HG03064 (cell line): ENCODE data around the gene SMARCA5.
"Not testable (repeated sequence)": the region's sequence is repeated elsewhere in the genome, so short reads cannot be mapped to it uniquely, and the experiment has no call there.

Experiments
- ATAC-seq: cut with Tn5 transposase; IDR thresholded peaks from one replicate; pipeline ENCODE4 v1.9.1; 2021; ENCODE audit warnings: low read depth; ENCODE audit not compliant: unreplicated experiment

SMARCA5 gene, protein sequence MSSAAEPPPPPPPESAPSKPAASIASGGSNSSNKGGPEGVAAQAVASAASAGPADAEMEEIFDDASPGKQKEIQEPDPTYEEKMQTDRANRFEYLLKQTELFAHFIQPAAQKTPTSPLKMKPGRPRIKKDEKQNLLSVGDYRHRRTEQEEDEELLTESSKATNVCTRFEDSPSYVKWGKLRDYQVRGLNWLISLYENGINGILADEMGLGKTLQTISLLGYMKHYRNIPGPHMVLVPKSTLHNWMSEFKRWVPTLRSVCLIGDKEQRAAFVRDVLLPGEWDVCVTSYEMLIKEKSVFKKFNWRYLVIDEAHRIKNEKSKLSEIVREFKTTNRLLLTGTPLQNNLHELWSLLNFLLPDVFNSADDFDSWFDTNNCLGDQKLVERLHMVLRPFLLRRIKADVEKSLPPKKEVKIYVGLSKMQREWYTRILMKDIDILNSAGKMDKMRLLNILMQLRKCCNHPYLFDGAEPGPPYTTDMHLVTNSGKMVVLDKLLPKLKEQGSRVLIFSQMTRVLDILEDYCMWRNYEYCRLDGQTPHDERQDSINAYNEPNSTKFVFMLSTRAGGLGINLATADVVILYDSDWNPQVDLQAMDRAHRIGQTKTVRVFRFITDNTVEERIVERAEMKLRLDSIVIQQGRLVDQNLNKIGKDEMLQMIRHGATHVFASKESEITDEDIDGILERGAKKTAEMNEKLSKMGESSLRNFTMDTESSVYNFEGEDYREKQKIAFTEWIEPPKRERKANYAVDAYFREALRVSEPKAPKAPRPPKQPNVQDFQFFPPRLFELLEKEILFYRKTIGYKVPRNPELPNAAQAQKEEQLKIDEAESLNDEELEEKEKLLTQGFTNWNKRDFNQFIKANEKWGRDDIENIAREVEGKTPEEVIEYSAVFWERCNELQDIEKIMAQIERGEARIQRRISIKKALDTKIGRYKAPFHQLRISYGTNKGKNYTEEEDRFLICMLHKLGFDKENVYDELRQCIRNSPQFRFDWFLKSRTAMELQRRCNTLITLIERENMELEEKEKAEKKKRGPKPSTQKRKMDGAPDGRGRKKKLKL

DNA sequence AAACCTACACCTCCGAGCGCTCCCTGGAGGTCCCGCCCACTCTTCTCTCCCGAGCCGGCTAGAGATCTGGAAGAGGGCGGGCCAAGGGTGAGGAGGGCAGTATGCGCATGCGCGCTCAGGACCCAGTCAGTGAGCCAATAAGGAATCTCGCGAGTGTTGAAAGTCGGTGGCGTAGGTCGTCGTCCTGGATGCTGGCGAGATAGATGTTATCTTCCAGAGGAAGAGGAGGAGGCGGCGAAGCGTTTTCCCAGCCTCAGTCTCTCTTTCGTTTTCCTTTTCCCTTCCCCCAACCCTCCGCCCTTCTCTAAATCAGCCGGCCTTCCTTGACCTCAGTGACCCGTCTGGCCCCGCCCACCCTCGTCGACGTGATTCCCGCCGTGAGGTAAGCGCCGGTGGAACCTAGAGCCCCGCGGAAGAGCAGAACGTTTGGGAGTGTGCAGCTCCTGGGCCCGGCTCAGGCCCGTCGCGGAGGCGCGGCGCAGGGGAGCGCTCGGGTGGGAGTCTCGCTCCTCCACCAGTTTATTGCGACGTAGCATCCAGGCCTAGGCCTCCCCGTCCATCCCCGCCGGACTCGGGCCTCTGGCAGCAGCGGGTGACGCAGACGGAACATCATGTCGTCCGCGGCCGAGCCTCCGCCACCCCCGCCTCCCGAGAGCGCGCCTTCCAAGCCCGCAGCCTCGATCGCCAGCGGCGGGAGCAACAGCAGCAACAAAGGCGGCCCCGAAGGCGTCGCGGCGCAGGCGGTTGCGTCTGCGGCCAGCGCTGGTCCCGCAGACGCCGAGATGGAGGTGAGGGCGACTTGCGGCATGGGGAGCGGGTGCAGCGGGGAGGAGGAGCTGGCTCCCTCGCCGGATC lies at the start of gene SMARCA5:
Gene SMARCA5, plus strand, starts transcription at position 389 of the 855 bp plus-strand sequence. Its CDS starts 223 bp downstream, at position 612.
- ATAC-seq = peak; percentile 89

DNA sequence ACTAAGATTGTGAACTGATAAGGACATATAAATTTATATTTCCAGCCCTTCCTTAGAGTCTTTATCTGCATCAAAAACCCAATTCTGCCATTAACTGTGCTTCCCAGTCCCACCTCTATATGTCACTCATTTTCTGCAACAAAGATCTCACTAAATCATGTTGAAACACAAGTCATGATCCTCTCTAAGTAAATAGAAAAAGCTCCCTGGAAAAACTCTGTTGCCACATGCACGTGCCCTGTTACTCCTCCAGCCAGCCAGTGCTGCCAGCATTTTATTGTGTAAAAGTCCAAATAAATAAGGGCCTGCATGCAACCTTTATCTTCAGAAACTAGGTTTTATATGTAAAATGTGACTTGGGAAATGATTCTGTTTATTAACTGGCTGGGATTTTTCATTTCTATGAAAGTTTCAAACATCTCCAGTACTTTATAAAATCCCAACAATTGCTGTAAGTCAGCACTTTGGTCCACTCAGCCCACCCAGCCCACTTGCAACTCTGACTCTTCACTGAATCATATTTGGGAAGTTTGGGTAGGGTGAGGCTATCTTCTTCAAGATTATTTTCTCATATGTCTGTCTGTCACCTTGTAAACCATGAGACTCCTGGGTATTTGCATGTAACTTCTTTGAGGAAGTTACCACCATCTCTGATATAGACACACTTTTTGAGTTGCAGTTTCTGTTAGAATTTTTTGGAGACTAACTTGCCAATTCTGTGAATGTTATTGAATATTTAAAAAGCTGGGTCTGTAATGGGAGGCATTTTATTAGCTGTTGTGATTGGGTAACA lies 40.0 kb upstream of the SMARCA5 start:
- no peak for ATAC-seq

DNA sequence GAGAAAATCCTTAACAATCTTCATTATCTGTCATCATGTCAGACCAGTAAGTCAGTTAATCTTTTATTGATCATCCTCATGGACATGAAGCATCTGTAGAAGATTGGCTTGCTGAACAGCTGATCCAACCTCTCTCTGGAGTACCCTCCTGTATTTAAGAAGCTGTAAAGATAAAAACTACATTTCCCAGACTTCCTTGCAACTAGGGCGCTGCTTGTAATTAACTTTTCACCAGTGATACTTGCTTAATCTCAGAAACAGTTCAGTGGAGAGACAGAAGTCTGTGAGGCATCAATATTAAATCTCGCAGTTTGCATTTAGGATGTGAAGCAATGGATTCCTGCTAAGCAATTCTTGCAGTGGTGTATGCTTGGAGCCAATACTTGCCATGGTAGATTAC lies 36.0 kb upstream of the SMARCA5 start:
- no peak for ATAC-seq

DNA sequence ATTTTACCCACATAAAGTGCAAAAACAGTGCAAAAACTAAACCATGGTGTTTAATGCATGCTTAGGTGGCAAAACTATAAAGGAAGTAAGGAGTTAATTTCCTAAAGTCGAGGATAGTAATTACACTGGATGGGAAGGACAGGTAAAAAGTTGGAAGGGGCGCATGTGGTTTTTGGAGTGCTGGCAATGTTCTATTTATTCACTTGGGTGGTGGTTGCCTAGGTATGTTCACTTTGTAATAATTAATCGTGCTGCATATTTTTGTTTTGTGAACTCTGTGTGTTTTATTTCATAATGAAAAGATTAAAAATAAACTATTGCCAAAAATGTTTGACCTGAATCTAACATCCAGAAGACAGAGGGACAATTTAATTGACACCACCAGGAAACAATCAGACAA lies 32.1 kb upstream of the SMARCA5 start:
- ATAC-seq = no peak

DNA sequence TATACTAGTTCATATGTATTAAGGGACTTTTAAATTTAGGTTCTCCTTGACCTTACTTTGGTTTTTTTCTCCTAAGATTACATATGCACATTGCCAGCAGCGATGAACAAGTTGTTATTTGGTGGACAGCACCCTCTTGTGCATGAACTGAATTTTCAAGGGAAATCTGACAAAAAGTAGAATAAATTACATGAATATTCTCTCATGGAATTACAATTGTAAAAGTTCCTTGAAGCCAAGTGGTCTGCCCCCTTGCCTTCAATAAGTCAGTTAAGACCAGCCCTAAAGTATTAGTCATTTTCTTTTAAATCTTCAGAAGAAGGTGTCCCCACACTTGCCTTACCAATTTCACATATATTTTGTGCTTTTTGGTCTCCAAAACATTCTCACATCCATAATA lies 30.7 kb upstream of the SMARCA5 start:
- no peak for ATAC-seq

DNA sequence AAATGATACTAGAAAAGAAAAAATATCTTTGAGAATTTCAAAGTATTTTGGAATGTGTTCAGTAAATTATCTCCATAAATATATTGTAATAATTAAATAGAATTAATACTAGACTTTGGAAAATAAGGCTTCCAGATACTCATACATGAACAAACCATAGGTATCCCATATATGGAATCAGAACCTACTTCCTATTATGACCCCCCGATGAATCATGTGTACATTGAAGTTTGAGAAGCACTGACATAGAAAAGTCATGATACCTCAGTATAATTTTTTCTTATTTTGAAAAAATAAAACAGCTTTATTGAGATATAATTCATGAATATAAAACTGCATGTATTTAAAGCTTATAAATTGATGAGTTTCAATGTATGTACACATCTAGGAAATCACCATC lies 27.2 kb upstream of the SMARCA5 start:
- no peak for ATAC-seq

DNA sequence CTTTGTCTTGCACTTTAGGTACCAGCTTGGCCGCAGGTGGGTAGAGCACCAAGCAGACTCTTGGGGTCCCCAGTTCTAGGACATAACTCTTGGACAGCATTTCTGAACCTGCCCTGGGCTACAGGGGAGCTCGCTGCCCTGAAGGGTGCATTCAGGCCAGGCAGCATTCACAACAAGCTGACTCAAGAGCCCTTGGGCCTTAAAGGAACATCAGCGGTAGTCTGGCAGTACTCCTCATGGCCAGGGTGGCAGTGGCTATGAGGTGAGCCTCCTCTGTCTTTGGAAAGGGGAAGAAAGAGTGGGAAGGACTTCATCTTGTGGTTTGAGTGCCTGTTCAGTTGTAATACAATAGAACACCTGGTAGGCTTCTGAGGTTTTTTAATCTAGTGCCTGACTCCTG lies 24.8 kb upstream of the SMARCA5 start:
- no peak for ATAC-seq

DNA sequence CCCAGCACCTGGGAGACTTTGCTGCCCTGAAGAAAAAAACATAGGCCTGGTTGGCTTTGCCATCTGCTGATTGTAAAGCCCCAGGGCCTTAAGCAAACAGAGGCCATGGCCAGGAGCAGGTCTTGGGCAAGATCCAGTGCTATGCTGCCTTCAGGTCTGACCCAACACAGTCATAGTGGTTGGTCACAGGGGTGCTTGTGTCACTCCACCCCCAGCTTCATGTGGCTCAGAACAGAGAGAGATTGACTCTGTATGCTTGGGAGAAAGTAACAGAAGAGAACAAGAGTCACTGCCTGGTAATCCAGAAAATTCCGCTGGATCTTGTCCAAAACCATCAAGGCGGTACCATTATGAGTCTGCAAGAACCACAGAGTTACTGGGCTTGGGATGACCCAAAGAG lies 24.4 kb upstream of the SMARCA5 start:
- no peak for ATAC-seq

DNA sequence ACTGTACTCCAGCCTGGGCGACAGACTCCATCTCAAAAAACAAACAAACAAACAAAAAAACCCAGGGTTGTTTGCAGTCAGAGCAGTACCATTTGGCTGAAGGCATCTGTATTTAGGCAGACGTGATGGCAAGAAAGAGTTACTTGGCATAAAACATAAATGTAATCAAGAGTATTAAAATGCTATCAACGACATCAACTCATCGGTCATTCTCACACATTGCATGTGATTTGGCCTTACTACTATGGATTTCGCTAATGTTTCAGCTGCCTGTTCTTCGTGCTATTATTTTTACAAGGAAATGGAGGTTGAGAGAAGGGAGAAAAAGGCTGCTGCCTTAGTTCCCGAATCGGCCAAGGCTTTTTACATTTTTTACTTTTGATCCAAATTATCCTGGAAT lies 15.5 kb upstream of the SMARCA5 start:
- no peak for ATAC-seq

DNA sequence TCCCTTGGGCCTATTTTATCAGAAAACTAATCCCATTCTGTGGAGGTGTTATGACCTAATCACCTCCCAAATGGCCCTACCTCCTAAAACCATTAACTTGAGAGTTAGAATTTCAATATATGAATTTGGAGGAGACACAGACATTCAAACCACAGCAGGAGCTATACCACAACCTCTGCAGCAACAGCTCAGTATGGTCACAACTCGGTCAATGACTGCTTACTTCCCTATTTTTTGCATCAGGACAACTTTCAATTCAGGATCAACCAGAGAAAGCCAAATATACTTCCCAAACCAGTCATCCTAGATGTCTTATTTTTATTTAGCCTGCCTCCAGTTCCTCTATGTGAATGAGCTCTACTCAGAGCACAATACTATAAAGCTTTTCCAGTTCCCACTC lies 11.3 kb upstream of the SMARCA5 start:
- ATAC-seq = no peak

DNA sequence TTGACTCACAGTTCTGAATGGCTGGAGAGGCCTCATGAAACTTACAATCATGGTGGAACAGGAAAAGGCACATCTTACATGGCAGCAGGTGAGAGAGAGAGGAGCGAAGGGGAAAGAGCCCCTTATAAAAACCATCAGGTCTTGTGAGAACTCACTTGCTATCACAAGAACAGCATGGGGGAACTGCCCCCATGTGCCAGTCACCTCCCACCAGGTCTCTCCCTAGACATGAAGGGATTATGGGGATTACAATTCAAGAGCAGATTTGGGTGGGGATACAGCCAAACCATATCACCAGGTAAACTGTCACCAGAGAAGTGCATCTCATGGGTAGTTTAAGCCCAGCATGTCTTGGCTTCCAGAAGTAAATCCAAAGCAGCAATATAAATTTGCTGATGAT lies 7.5 kb upstream of the SMARCA5 start:
- no peak for ATAC-seq

DNA sequence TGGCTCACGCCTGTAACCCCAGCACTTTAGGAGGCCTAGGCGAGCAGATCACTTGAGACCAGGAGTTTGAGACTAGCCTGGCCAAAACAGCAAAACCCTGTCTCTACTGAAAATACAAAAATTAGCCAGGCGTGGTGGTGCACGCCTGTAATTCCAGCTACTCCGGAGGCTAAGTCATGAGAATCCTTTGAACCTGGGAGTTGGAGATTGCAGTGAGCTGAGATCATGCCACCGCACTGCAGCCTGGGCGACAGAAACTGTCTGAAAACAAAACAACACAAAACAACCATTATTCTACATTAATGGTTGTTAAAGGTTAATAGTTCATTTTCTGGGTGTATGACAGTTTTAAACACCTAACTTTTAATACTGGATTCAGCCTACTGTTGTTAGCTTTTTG lies 1.6 kb upstream of the SMARCA5 start:
- ATAC-seq = no peak

DNA sequence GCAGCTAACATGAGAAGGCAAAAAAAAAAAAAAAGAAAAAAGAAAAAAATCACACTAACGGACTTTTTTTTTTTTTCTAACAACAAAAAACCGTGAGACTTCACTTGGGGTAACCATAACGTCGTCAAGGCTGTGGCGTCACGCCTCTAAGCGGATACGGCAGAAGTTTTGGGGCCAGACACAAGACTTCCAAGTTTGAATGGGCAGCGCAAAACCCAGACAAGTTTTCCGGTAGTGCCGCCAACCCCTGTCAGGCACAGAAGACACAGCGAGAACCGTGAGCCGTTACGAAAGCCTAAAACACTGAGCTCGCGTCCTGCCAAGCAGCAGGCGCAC lies 556 bp upstream of the SMARCA5 start:
- peak; percentile 30 for ATAC-seq

DNA sequence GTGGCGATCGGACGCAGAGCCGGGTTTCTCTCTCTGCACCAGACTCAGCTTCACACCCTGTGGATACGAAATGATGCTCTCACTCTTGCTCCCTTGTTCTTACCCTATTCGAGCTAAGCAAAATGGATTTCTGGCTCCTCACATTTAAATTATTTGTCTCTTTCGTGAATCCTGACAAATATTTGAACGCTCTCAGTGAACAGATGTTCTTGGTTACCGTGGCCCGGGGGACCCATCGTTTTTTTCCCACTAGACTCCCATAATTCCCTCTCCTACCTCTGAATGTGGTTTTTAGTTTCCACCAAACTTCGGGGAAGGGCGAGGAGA lies 630 bp downstream of the SMARCA5 start:
- ATAC-seq = no peak

DNA sequence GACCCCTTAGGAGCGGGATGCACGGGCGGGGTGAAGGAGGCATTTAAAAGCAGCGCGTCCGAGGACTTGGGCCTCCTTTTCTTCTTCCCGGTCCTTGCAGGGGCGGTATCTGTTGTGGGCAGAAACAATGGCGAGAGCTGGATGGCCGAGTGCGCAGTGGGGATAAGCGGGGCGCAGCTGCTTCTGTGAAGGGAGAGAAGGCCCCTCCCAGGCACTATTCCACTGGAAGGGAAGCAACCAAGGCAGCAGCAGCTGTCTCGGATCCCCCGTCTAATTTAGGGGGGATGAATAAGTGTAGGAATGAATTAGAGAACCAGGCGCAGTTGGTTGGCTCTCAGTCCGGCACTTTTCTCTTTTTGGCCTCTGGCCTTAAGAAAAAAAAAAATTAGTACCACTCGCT lies 995 bp downstream of the SMARCA5 start:
- ATAC-seq = no peak

DNA sequence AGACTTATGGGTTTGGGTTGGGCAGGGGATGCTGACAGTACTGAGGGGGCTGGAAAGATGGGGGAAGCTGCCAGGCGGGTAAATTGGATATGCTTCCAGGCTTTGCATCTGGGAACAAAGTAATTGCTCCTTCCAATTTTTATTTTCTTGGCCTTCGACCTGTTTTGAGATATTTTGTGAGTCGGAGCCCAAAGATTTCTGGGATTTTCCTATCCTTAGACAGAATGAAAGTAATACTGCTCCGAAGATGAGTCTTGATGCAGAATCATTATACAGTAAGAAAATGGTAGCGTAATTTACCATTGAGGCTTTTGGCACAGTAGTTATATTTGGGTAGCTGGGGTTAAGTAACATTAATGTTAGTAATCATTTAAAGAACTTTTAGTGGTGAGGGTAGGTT lies 1.4 kb downstream of the SMARCA5 start:
- no peak for ATAC-seq

DNA sequence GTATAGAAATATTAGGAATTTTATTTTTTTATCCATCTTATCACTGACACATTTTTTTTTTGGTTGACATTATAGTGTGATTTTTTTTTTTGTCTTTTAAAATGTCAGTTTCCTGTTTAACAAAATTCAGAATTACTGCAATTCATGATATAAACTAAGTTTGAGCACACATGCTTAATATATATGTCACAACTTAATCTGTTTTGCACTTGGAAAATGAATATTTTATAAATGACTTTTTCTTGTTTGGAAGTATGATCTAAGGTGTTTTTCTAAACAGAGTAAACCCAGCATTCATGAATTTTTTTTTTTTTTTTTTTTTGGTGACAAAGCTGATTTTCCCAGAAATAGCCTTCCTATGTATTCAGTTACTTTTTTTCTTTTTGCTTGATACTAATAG lies 2.4 kb downstream of the SMARCA5 start:
- no peak for ATAC-seq

DNA sequence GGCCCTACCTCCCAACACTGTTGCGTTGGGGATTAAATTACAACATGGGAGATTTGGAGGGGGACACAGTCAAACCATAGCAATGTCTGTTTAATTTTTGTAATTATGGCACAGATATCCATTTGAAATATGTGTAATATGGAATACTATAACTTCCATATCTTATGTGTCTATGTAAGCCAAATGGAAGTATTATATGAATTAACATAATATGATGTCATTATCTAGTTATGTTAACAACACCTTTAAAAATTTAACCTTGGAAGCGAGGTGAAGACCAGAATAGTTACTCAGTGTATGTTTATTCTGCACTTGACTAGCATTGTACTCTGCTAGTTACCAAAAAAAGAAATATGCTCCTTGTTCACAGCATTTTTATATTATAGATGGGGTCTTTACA lies 4.3 kb downstream of the SMARCA5 start:
- ATAC-seq = no peak

DNA sequence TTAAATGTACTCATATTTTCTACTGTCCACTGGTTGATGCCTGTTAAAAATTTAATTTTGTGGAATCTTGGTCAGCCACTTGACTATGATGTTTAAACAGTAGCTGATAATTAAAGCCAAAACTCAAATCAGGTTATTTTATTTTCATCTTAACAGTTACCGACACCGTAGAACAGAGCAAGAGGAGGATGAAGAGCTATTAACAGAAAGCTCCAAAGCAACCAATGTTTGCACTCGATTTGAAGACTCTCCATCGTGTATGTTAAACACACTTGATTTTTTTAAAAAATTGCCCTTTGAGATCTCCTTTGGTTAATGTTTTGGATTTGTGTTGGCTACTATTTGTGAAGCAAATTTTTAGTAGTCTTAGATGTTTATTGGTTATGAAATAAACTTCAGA lies 10.7 kb downstream of the SMARCA5 start:
- ATAC-seq = no peak

DNA sequence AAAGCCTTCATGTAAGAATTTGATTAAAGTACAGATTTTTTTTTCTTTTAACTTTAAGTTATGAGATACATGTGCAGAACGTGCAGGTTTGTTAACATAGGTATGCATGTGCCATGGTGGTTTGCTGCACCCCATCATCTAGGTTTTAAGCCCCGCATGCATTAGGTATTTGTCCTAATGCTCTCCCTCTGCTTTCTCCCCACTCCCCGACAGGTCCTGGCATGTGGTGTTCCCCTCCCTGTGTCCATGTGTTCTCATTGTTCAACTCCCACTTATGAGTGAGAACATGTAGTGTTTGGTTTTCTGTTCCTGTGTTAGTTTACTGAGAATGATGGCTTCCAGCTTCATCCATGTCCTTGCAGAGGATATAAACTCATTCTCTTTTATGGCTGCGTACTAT lies 14.5 kb downstream of the SMARCA5 start:
- not testable (repeated sequence) for ATAC-seq
